ENCODE data around the gene BCAT1.

Gene BCAT1

GRCh38 chr12:24838531-24838950, 110.4 kb downstream of the BCAT1 start:
- no peak overlapping the region for H3K4me3 ChIP-seq (ENCODE audit: extremely low read depth, insufficient read depth, low read length, poor library complexity, severe bottlenecking)

GRCh38 chr12:24835377-24835776, 113.5 kb downstream of the BCAT1 start:
- Histone ChIP-seq H3K4me1 (ENCODE audit: control insufficient read depth, insufficient read depth, low read length, poor library complexity, severe bottlenecking) (no peaks in the 10 kb centered on the region), H3K4me3 (ENCODE audit: extremely low read depth, insufficient read depth, low read length, poor library complexity, severe bottlenecking) (no peak overlapping the region), H3K9me3 (ENCODE audit: control insufficient read depth, low read length) (no peaks in the 10 kb centered on the region), H3K36me3 (ENCODE audit: control insufficient read depth, insufficient read depth, low read length) (peaks cover 73% of the 10 kb centered on the region), H3K27ac (ENCODE audit: low read depth, low read length, severe bottlenecking) (no peak overlapping the region)
- 90 to 92% methylated on average over 1 of the region's 2 CpGs for WGBS, 2 experiments (ENCODE audit: insufficient coverage in 2 of 2)

More at GRCh38 chr12:24838531-24838950, 110.4 kb downstream of the BCAT1 start:
- H3K4me1 ChIP-seq (ENCODE audit: control insufficient read depth, insufficient read depth, low read length, poor library complexity, severe bottlenecking), result no peaks in the 10 kb centered on the region
- H3K36me3 ChIP-seq (ENCODE audit: control insufficient read depth, insufficient read depth, low read length), result peaks cover 62% of the 10 kb centered on the region
- H3K9me3 ChIP-seq (ENCODE audit: control insufficient read depth, low read length), result no peaks in the 10 kb centered on the region
- H3K27ac ChIP-seq (ENCODE audit: low read depth, low read length, severe bottlenecking), result no peak overlapping the region
- WGBS, 2 experiments (ENCODE audit: insufficient coverage in 2 of 2), result 90 to 100% methylated on average over 1 to 2 of the region's 2 CpGs

- peaks cover 74% of the 10 kb centered on the region for H3K36me3 ChIP-seq (ENCODE audit: control insufficient read depth, insufficient read depth, low read length)
- H3K4me3 ChIP-seq (ENCODE audit: extremely low read depth, insufficient read depth, low read length, poor library complexity, severe bottlenecking), result no peak overlapping the region
- H3K4me1 ChIP-seq (ENCODE audit: control insufficient read depth, insufficient read depth, low read length, poor library complexity, severe bottlenecking), result no peaks in the 10 kb centered on the region
- H3K9me3 ChIP-seq (ENCODE audit: control insufficient read depth, low read length), result no peaks in the 10 kb centered on the region
- 80 to 100% methylated on average over 1 of the region's 3 CpGs for WGBS, 2 experiments (ENCODE audit: insufficient coverage in 2 of 2)
- no peak overlapping the region for H3K27ac ChIP-seq (ENCODE audit: low read depth, low read length, severe bottlenecking)
Measured at GRCh38 chr12:24833513-24833912, 115.4 kb downstream of the BCAT1 start.

- Histone ChIP-seq H3K4me3 (ENCODE audit: extremely low read depth, insufficient read depth, low read length, poor library complexity, severe bottlenecking) (no peak overlapping the region), H3K27ac (ENCODE audit: low read depth, low read length, severe bottlenecking) (no peak overlapping the region), H3K36me3 (ENCODE audit: control insufficient read depth, insufficient read depth, low read length) (peaks cover 65% of the 10 kb centered on the region), H3K9me3 (ENCODE audit: control insufficient read depth, low read length) (no peaks in the 10 kb centered on the region), H3K4me1 (ENCODE audit: control insufficient read depth, insufficient read depth, low read length, poor library complexity, severe bottlenecking) (peaks cover 9% of the 10 kb centered on the region)
- 94 to 98% methylated on average over 3 of the region's 5 CpGs for WGBS, 2 experiments (ENCODE audit: insufficient coverage in 2 of 2)
Measured at GRCh38 chr12:24823808-24824515, 124.9 kb downstream of the BCAT1 start.

GRCh38 chr12:24822121-24822899, 126.6 kb downstream of the BCAT1 start:
- Histone ChIP-seq H3K27ac (ENCODE audit: low read depth, low read length, severe bottlenecking) (no peak overlapping the region), H3K4me3 (ENCODE audit: extremely low read depth, insufficient read depth, low read length, poor library complexity, severe bottlenecking) (no peak overlapping the region), H3K4me1 (ENCODE audit: control insufficient read depth, insufficient read depth, low read length, poor library complexity, severe bottlenecking) (peaks cover 9% of the 10 kb centered on the region), H3K36me3 (ENCODE audit: control insufficient read depth, insufficient read depth, low read length) (peaks cover 63% of the 10 kb centered on the region), H3K9me3 (ENCODE audit: control insufficient read depth, low read length) (no peaks in the 10 kb centered on the region)
- 91 to 100% methylated on average over 2 to 3 of the region's 5 CpGs for WGBS, 2 experiments (ENCODE audit: insufficient coverage in 2 of 2)

- Histone ChIP-seq H3K4me3 (ENCODE audit: extremely low read depth, insufficient read depth, low read length, poor library complexity, severe bottlenecking) (no peak overlapping the region), H3K27ac (ENCODE audit: low read depth, low read length, severe bottlenecking) (no peak overlapping the region), H3K4me1 (ENCODE audit: control insufficient read depth, insufficient read depth, low read length, poor library complexity, severe bottlenecking) (peaks cover 9% of the 10 kb centered on the region), H3K9me3 (ENCODE audit: control insufficient read depth, low read length) (no peaks in the 10 kb centered on the region), H3K36me3 (ENCODE audit: control insufficient read depth, insufficient read depth, low read length) (peaks cover 68% of the 10 kb centered on the region)
- WGBS, 2 experiments (ENCODE audit: insufficient coverage in 2 of 2), result 95% methylated on average over 3 of the region's 3 CpGs
Measured at GRCh38 chr12:24821691-24822090, 127.2 kb downstream of the BCAT1 start.

GRCh38 chr12:24820872-24821271, 128.0 kb downstream of the BCAT1 start:
- 80 to 93% methylated on average over 4 of the region's 5 CpGs for WGBS, 2 experiments (ENCODE audit: insufficient coverage in 2 of 2)
- peaks cover 9% of the 10 kb centered on the region for H3K4me1 ChIP-seq (ENCODE audit: control insufficient read depth, insufficient read depth, low read length, poor library complexity, severe bottlenecking)
- H3K27ac ChIP-seq (ENCODE audit: low read depth, low read length, severe bottlenecking), result no peak overlapping the region
- peaks cover 71% of the 10 kb centered on the region for H3K36me3 ChIP-seq (ENCODE audit: control insufficient read depth, insufficient read depth, low read length)
- H3K4me3 ChIP-seq (ENCODE audit: extremely low read depth, insufficient read depth, low read length, poor library complexity, severe bottlenecking), result no peak overlapping the region
- no peaks in the 10 kb centered on the region for H3K9me3 ChIP-seq (ENCODE audit: control insufficient read depth, low read length)

- Histone ChIP-seq H3K27ac (ENCODE audit: low read depth, low read length, severe bottlenecking) (no peak overlapping the region), H3K4me3 (ENCODE audit: extremely low read depth, insufficient read depth, low read length, poor library complexity, severe bottlenecking) (no peak overlapping the region), H3K36me3 (ENCODE audit: control insufficient read depth, insufficient read depth, low read length) (peaks cover 71% of the 10 kb centered on the region), H3K9me3 (ENCODE audit: control insufficient read depth, low read length) (no peaks in the 10 kb centered on the region), H3K4me1 (ENCODE audit: control insufficient read depth, insufficient read depth, low read length, poor library complexity, severe bottlenecking) (peaks cover 9% of the 10 kb centered on the region)
- WGBS, 2 experiments (ENCODE audit: insufficient coverage in 2 of 2), result 100% methylated on average over 1 of the region's 1 CpG; no CpG with 5 or more reads in 1 of the 2 experiments
Measured at GRCh38 chr12:24818351-24818750, 130.6 kb downstream of the BCAT1 start.

GRCh38 chr12:24815114-24815423, 133.8 kb downstream of the BCAT1 start:
- H3K27ac ChIP-seq (ENCODE audit: low read depth, low read length, severe bottlenecking), result no peak overlapping the region
- H3K4me3 ChIP-seq (ENCODE audit: extremely low read depth, insufficient read depth, low read length, poor library complexity, severe bottlenecking), result no peak overlapping the region
- no CpG with 5 or more reads among the region's 1 CpG for WGBS, 2 experiments (ENCODE audit: insufficient coverage in 2 of 2)
- no peaks in the 10 kb centered on the region for H3K9me3 ChIP-seq (ENCODE audit: control insufficient read depth, low read length)
- no peaks in the 10 kb centered on the region for H3K4me1 ChIP-seq (ENCODE audit: control insufficient read depth, insufficient read depth, low read length, poor library complexity, severe bottlenecking)
- H3K36me3 ChIP-seq (ENCODE audit: control insufficient read depth, insufficient read depth, low read length), result peaks cover 56% of the 10 kb centered on the region

GRCh38 chr12:24814379-24815113, 134.4 kb downstream of the BCAT1 start:
- Histone ChIP-seq H3K36me3 (ENCODE audit: control insufficient read depth, insufficient read depth, low read length) (peaks cover 54% of the 10 kb centered on the region), H3K9me3 (ENCODE audit: control insufficient read depth, low read length) (no peaks in the 10 kb centered on the region), H3K4me3 (ENCODE audit: extremely low read depth, insufficient read depth, low read length, poor library complexity, severe bottlenecking) (no peak overlapping the region), H3K4me1 (ENCODE audit: control insufficient read depth, insufficient read depth, low read length, poor library complexity, severe bottlenecking) (no peaks in the 10 kb centered on the region), H3K27ac (ENCODE audit: low read depth, low read length, severe bottlenecking) (no peak overlapping the region)
- WGBS, 2 experiments (ENCODE audit: insufficient coverage in 2 of 2), result 83% methylated on average over 1 of the region's 2 CpGs; no CpG with 5 or more reads in 1 of the 2 experiments

All from mesodermal cell (in vitro differentiated cells).